ENCODE measurements around the gene ZNF664.

GRCh38 chr12:123937707-123938591 lies 35.1 kb upstream of the ZNF664 start:
- TF ChIP-seq CTCF (IDR thresholded peaks at IDR 0.05) = no peak
- no peak for TF ChIP-seq POLR2A (IDR thresholded peaks at IDR 0.05)
